Mesodermal cell (in vitro differentiated cells): ENCODE data around the gene STX19.
A peak's percentile ranks its signal among the peaks of the same experiment; 100 is the strongest.
"Not testable (repeated sequence)": the region's sequence is repeated elsewhere in the genome, so short reads cannot be mapped to it uniquely, and the experiment has no call there.

Experiments used
- H3K27ac ChIP-seq: 2 replicates; pipeline ENCODE4 v1.7.0; 2013; ENCODE audit warnings: mild to moderate bottlenecking, low read depth, low read length, moderate library complexity; ENCODE audit not compliant: severe bottlenecking
- H3K36me3 ChIP-seq: 2 replicates; pipeline ENCODE4 v1.7.1; 2013; ENCODE audit warnings: mild to moderate bottlenecking, low read length, moderate library complexity; ENCODE audit not compliant: control insufficient read depth, insufficient read depth
- H3K4me1 ChIP-seq: one replicate; pipeline ENCODE4 v1.7.1; 2013; ENCODE audit warnings: mild to moderate bottlenecking, low read length; ENCODE audit not compliant: insufficient read depth, control insufficient read depth, poor library complexity, severe bottlenecking
- H3K4me3 ChIP-seq: 2 replicates; pipeline ENCODE4 v1.7.0; 2013; ENCODE audit warnings: low read length, control low read depth, mild to moderate bottlenecking; ENCODE audit not compliant: insufficient read depth, poor library complexity, severe bottlenecking; ENCODE audit errors: extremely low read depth
- H3K9me3 ChIP-seq: 2 replicates; pipeline ENCODE4 v1.7.1; 2013; ENCODE audit warnings: mild to moderate bottlenecking, low read length, moderate library complexity; ENCODE audit not compliant: control insufficient read depth
- WGBS, 2 experiments: methylation state at CpG; one replicate each; pipeline ENCODE4 v1.1.5; 2013; ENCODE audit warnings: missing lambda C conversion rate in 2 of 2; ENCODE audit not compliant: insufficient coverage in 2 of 2; 5-methylcytosine and 5-hydroxymethylcytosine counted together

Gene STX19

GRCh38 chr3:94063496-94064119 is 35.2 kb upstream of the STX19 start:
- Histone ChIP-seq H3K4me3 (peak overlapping the region; percentile 60), H3K9me3 (no peaks in the 10 kb centered on the region), H3K4me1 (no peaks in the 10 kb centered on the region), H3K27ac (peak overlapping the region; percentile 97), H3K36me3 (peaks cover 17% of the 10 kb centered on the region)
- WGBS, 2 experiments, result 76 to 83% methylated on average over 12 of the region's 17 CpGs

- H3K4me1 ChIP-seq, result no peaks in the 10 kb centered on the region
- H3K9me3 ChIP-seq, result no peaks in the 10 kb centered on the region
- H3K4me3 ChIP-seq, result peak within 1 kb of the TSS; percentile 60
- peaks cover 14% of the 10 kb centered on the region for H3K36me3 ChIP-seq
- WGBS, 2 experiments, result 0 to 1% methylated on average over 37 of the region's 52 CpGs
- peak within 1 kb of the TSS; percentile 97 for H3K27ac ChIP-seq
These were observed 34.4 kb upstream of the STX19 start, which contains the start of the genes DHFR2 and NSUN3 for GRCh38 chr3:94062513-94063404. Gene DHFR2 (minus strand): TSS chr3:94062916. CDS start chr3:94061511, 1,405 bp downstream. Gene NSUN3 (plus strand): TSS chr3:94063061. CDS start chr3:94063127, 66 bp downstream.

- WGBS, 2 experiments, result 94 to 97% methylated on average over 9 to 10 of the region's 13 CpGs
- Histone ChIP-seq H3K4me3 (no peak overlapping the region), H3K4me1 (no peaks in the 10 kb centered on the region), H3K36me3 (peaks cover 9% of the 10 kb centered on the region), H3K9me3 (no peaks in the 10 kb centered on the region), H3K27ac (no peak overlapping the region)
These were observed 32.9 kb upstream of the STX19 start for GRCh38 chr3:94061297-94061696.

- Histone ChIP-seq H3K4me1 (no peaks in the 10 kb centered on the region), H3K4me3 (no peak overlapping the region), H3K36me3 (peaks cover 9% of the 10 kb centered on the region), H3K27ac (no peak overlapping the region), H3K9me3 (no peaks in the 10 kb centered on the region)
These were observed 22.1 kb upstream of the STX19 start for GRCh38 chr3:94050546-94050945.

GRCh38 chr3:94049267-94049666 is 20.9 kb upstream of the STX19 start:
- no CpG with 5 or more reads among the region's 2 CpGs for WGBS, 2 experiments
- Histone ChIP-seq H3K4me3 (no peak overlapping the region), H3K36me3 (peaks cover 21% of the 10 kb centered on the region), H3K27ac (no peak overlapping the region), H3K4me1 (no peaks in the 10 kb centered on the region), H3K9me3 (peaks cover 3% of the 10 kb centered on the region)

- Histone ChIP-seq H3K36me3 (peaks cover 29% of the 10 kb centered on the region), H3K4me3 (no peak overlapping the region), H3K27ac (no peak overlapping the region), H3K4me1 (no peaks in the 10 kb centered on the region), H3K9me3 (peaks cover 4% of the 10 kb centered on the region)
- WGBS, 2 experiments, result no CpG with 5 or more reads among the region's 2 CpGs
These were observed 18.1 kb upstream of the STX19 start for GRCh38 chr3:94046533-94046932.

GRCh38 chr3:94044100-94044936 is 15.9 kb upstream of the STX19 start:
- WGBS, 2 experiments, result 96 to 97% methylated on average over 46 to 61 of the region's 61 CpGs
- not testable (repeated sequence) for H3K9me3 ChIP-seq, H3K4me3 ChIP-seq, H3K4me1 ChIP-seq, H3K27ac ChIP-seq
- peaks cover 37% of the 10 kb centered on the region for H3K36me3 ChIP-seq

- H3K4me3 ChIP-seq, result no peak overlapping the region
These were observed 14.9 kb upstream of the STX19 start for GRCh38 chr3:94043285-94043684.

GRCh38 chr3:94036909-94037507 is 8.6 kb upstream of the STX19 start:
- no peaks in the 10 kb centered on the region for H3K9me3 ChIP-seq
- H3K36me3 ChIP-seq, result peaks cover 22% of the 10 kb centered on the region
- WGBS, 2 experiments, result 100% methylated on average over 1 of the region's 3 CpGs; no CpG with 5 or more reads in 1 of the 2 experiments
- no peak overlapping the region for H3K27ac ChIP-seq
- H3K4me1 ChIP-seq, result no peaks in the 10 kb centered on the region
- no peak overlapping the region for H3K4me3 ChIP-seq

More at GRCh38 chr3:94043285-94043684, 14.9 kb upstream of the STX19 start:
- no CpG with 5 or more reads among the region's 1 CpG for WGBS, 2 experiments
- H3K4me1 ChIP-seq, result no peaks in the 10 kb centered on the region
- peaks cover 43% of the 10 kb centered on the region for H3K36me3 ChIP-seq
- H3K9me3 ChIP-seq, result peaks cover 4% of the 10 kb centered on the region
- H3K27ac ChIP-seq, result no peak overlapping the region

GRCh38 chr3:94026623-94027022 is 1.8 kb downstream of the STX19 start:
- WGBS, 2 experiments, result no CpG with 5 or more reads among the region's 2 CpGs
- H3K27ac ChIP-seq, result no peak overlapping the region
- peaks cover 4% of the 10 kb centered on the region for H3K36me3 ChIP-seq
- H3K9me3 ChIP-seq, result no peaks in the 10 kb centered on the region
- H3K4me3 ChIP-seq, result no peak overlapping the region
- H3K4me1 ChIP-seq, result no peaks in the 10 kb centered on the region
